IMR-90 (cell line): Measurements from ENCODE around the gene ZNF133.

Experiments used
- CTCF ChIP-seq: conservative IDR thresholded peaks from 2 replicates; pipeline ENCODE4 v1.5.1; 2012; ENCODE audit warnings: mild to moderate bottlenecking, low read depth, low read length, improper control_type of control experiment
- POLR2A ChIP-seq: IDR thresholded peaks from 2 replicates; pipeline ENCODE4 v1.6.1; 2012; ENCODE audit warnings: mild to moderate bottlenecking, low read depth, low read length
- RAD21 ChIP-seq: IDR thresholded peaks from 2 replicates; pipeline ENCODE4 v1.6.1; 2012; ENCODE audit warnings: low read length, improper control_type of control experiment

DNA sequence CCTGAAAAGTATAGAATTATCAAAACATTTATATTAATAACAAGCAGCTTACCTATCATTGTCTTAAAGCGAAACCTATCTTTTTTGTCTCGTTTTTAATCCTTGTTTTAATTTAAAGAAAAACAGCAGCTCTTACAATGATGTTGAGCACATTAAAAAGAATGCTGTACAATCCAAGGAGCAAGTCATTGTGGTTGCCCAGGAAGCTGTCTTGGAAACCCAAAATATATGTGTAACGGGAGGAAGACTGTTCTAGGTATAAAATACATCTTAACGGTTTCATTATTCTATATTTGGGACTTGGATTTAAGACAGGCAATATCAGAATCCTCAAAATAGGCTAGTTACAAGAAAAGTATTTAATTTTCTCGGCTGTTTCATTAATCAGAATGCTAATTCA is 21.7 kb downstream of the ZNF133 start:
- TF ChIP-seq POLR2A, result no peak
- no peak for TF ChIP-seq RAD21
- no peak for TF ChIP-seq CTCF
